Small intestine (tissue), 7 donors: ENCODE measurements around the gene WDR91. TPM values are rescaled to one million over a fixed set of nuclear protein-coding genes. Genes with fewer than 3 reads are reported as not detected.

ENCODE experiments used
- DNase-seq, 2 donors: peaks; one replicate each; pipeline versions ENCODE4 v3.0.0 to v3.0.0-alpha.2; 2013
- FAIRE-seq: peaks from 2 replicates; lab custom pipeline; 2012; peaks lifted over from hg19 to GRCh38; lab: Jason Lieb, UNC
- H3K27ac ChIP-seq, 3 donors: one replicate each; pipeline ENCODE4 v1.5.1; 2013; ENCODE audit warnings: low read length in 2 of 3, mild to moderate bottlenecking in 2 of 3, control low read depth in 1 of 3, inconsistent platforms in 1 of 3, low read depth in 1 of 3, moderate library complexity in 1 of 3
- H3K27me3 ChIP-seq, 3 donors: one replicate each; pipeline ENCODE4 v1.6.1; 2013; ENCODE audit warnings: low read length in 3 of 3, inconsistent platforms in 1 of 3; ENCODE audit not compliant: control insufficient read depth in 3 of 3, insufficient read depth in 3 of 3
- H3K36me3 ChIP-seq, 3 donors: one replicate each; pipeline ENCODE4 v1.6.1; 2013; ENCODE audit warnings: low read length in 3 of 3, inconsistent platforms in 1 of 3, low read depth in 1 of 3, mild to moderate bottlenecking in 1 of 3, moderate library complexity in 1 of 3; ENCODE audit not compliant: control insufficient read depth in 3 of 3, insufficient read depth in 2 of 3
- H3K4me1 ChIP-seq, 3 donors: one replicate each; pipeline ENCODE4 v1.6.1; 2013; ENCODE audit warnings: low read length in 2 of 3, inconsistent platforms in 1 of 3, low read depth in 1 of 3, mild to moderate bottlenecking in 1 of 3, moderate library complexity in 1 of 3; ENCODE audit not compliant: control insufficient read depth in 3 of 3, insufficient read depth in 2 of 3
- H3K4me3 ChIP-seq, 3 donors: one replicate each; pipeline ENCODE4 v1.5.1; 2013; ENCODE audit warnings: low read length in 3 of 3, control low read depth in 1 of 3, inconsistent platforms in 1 of 3, low read depth in 1 of 3, mild to moderate bottlenecking in 1 of 3, moderate library complexity in 1 of 3
- H3K9me3 ChIP-seq, 2 donors: one replicate each; pipeline ENCODE4 v1.6.1; 2013; ENCODE audit warnings: low read depth in 1 of 2, low read length in 1 of 2; ENCODE audit not compliant: control insufficient read depth in 2 of 2, insufficient read depth in 1 of 2
- WGBS, 3 donors: extraction: QIAGEN DNeasy Blood & Tissue Kit; methylation state at CpG; one replicate each; pipeline ENCODE4 v1.1.7; 2013; 5-methylcytosine and 5-hydroxymethylcytosine counted together
- polyA plus RNA-seq, 4 donors: library from polyadenylated mRNA; stranded (reverse) in 3 of 4; unstranded in 1 of 4; fragments of 200-250 nt in 3 of 4; fragments of 120-200 nt in 1 of 4; gene quantifications; one replicate each; pipeline versions ENCODE4 v1.2.1 to v1.2.3, GENCODE V29; 2013
- donor health status: healthy with polysubstance abuse.
- donor health status: control.
- donor health status: control.
- donor health status: Bipolar disorder and iron deficiency.
- donor health status: healthy.

Gene WDR91
- polyA plus RNA-seq, 4 donors, result 2.7 to 5.8 (median 4.5) TPM

- Histone ChIP-seq H3K36me3 (peaks cover 0 to 17% (median 0%) of the 10 kb centered on the region in 3 donors), H3K27ac (no peak overlapping the region), H3K4me3 (no peak overlapping the region), H3K4me1 (peaks cover 4 to 14% (median 7%) of the 10 kb centered on the region in 3 donors), H3K27me3 (no peaks in the 10 kb centered on the region), H3K9me3 (peaks cover 0 to 30% of the 10 kb centered on the region in 2 donors)
- 90 to 96% (median 91%) methylated on average over 1 of the region's 1 CpG for WGBS, 3 donors
- DNase-seq (no peak), FAIRE-seq (no peak)
These were observed 55.0 kb downstream of the WDR91 start for GRCh38 chr7:135156290-135156689.

DNA sequence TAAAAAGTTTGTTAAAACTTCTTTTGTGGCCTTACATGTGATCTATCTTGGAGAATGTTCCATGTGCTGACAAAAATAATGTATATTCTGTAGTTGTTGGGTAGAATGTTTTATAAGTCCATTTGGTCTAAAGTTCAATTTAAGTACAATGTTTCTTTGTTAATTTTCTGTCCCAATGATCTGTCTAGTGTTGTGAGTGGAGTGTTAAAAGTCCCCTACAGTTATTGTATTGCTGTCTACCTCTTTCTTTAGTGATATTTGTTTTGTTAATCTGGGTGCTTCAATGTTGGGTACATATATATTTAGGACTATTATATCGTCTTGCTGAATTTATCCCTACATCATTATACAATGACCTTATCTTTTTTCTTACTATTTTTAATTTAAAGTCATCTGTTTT lies 56.6 kb downstream of the WDR91 start:
- FAIRE-seq, result no peak
- WGBS, 3 donors, result 51 to 93% (median 63%) methylated on average over 1 of the region's 1 CpG

GRCh38 chr7:135152442-135152841 lies 58.9 kb downstream of the WDR91 start:
- H3K27ac ChIP-seq, result no peak overlapping the region
- H3K36me3 ChIP-seq, result peaks cover 0 to 6% (median 0%) of the 10 kb centered on the region in 3 donors
- H3K4me3 ChIP-seq, result no peak overlapping the region
- FAIRE-seq (no peak), DNase-seq (no peak)
- H3K4me1 ChIP-seq, result peaks cover 3 to 6% (median 5%) of the 10 kb centered on the region in 3 donors
- no peaks in the 10 kb centered on the region for H3K27me3 ChIP-seq
- WGBS, 3 donors, result 60 to 99% (median 97%) methylated on average over 1 of the region's 1 CpG
- H3K9me3 ChIP-seq, result peaks cover 0 to 16% of the 10 kb centered on the region in 2 donors

More for the DNA sequence above, 56.6 kb downstream of the WDR91 start:
- peaks cover 0 to 30% of the 10 kb centered on the region in 2 donors for H3K9me3 ChIP-seq
- peaks cover 0 to 12% (median 3%) of the 10 kb centered on the region in 3 donors for H3K4me1 ChIP-seq
- DNase-seq, result no peak
- H3K27ac ChIP-seq, result no peak overlapping the region
- no peak overlapping the region for H3K4me3 ChIP-seq
- peaks cover 0 to 21% (median 0%) of the 10 kb centered on the region in 3 donors for H3K36me3 ChIP-seq
- no peaks in the 10 kb centered on the region for H3K27me3 ChIP-seq

DNA sequence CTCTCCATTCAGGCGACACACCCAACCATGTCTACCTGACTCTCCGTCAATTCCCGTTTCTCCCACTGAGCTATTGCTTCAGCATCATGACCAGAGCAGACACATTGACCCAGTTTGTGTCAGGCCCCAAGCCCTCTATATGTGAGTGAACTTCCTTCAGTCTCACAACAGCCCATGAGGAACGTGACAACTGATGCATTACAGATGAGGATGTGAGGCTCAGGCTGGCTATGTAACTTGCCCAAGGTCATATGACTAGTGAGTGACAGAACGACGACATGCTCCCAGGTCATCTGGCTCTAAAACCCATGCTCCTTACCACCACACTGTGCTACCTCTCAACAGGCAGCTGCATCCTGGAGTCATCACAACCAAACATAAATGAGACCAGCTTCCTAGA lies 59.8 kb downstream of the WDR91 start:
- Histone ChIP-seq H3K27me3 (no peaks in the 10 kb centered on the region), H3K4me3 (no peak overlapping the region), H3K36me3 (peaks cover 0 to 3% (median 0%) of the 10 kb centered on the region in 3 donors), H3K4me1 (peaks cover 6 to 11% (median 6%) of the 10 kb centered on the region in 3 donors), H3K9me3 (peaks cover 0 to 9% of the 10 kb centered on the region in 2 donors), H3K27ac (peak overlapping the region in 1 of 3 donors; percentile 55)
- DNase-seq, result no peak
- FAIRE-seq, result no peak
- 72 to 80% (median 80%) methylated on average over 6 of the region's 6 CpGs for WGBS, 3 donors

DNA sequence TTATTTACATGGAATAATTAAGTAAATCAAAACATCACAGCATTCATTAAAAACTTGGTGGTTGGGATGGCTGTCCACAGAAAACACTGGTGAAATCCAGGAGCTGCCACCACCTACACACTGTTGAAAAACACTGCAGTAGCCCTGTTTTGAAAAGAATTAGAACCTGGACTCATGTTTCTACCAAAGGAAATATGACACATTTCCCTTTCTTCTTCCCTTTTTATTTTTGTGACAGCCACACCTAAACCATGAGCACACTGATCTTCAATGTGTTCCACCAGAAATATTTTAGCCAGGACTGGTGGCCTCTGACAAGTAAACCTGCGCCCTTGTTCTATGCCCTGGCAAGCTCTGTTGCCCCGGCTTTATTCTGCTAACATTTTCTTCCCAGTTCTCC lies 60.2 kb downstream of the WDR91 start:
- no peaks in the 10 kb centered on the region for H3K27me3 ChIP-seq
- H3K36me3 ChIP-seq, result peaks cover 0 to 3% (median 0%) of the 10 kb centered on the region in 3 donors
- no peak overlapping the region for H3K4me3 ChIP-seq
- H3K4me1 ChIP-seq, result peaks cover 6 to 11% (median 6%) of the 10 kb centered on the region in 3 donors
- H3K27ac ChIP-seq, result peak overlapping the region in 1 of 3 donors; percentile 55
- 87 to 96% (median 87%) methylated on average over 2 of the region's 2 CpGs for WGBS, 3 donors
- FAIRE-seq, result no peak
- DNase-seq, result no peak
- H3K9me3 ChIP-seq, result peaks cover 0 to 7% of the 10 kb centered on the region in 2 donors

DNA sequence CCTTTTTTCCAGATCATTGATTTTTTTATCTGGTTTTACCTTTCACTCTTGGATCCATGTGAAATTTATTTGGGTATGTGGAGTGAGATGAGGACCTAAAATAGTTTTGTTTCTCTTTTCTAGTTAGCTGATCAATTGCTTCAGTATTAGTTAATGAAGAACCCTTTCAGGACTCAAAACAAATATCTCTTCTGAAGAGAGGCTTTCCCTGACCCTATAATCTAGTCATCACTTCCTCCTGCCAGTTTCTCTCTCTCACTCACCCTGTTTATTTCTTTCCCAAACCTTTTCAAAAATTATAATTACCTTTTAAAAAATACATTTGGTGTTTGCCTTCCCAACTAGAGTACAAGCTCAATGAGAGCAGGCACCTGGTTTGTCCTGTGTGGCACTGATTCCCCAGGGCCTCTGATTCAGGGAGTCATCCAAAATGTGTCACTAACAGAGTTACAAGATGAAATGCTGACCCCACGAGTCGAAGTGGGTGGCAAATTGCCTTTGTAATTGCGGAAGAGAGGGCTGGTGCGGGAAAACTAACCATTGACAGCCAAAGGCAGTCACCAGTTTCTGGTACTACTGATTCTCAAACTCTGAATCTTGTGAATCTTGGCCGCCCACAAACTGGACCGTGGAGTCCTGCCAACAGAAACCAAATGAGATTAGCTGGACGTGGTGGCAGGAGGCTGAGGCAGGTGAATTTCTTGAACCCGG lies 61.1 kb downstream of the WDR91 start:
- WGBS, 3 donors, result 71 to 77% (median 74%) methylated on average over 8 of the region's 8 CpGs
- Histone ChIP-seq H3K27me3 (no peaks in the 10 kb centered on the region), H3K9me3 (no peaks in the 10 kb centered on the region), H3K4me1 (peaks cover 6 to 11% (median 6%) of the 10 kb centered on the region in 3 donors), H3K27ac (peak overlapping the region in 1 of 3 donors; percentile 69), H3K36me3 (peaks cover 0 to 3% (median 0%) of the 10 kb centered on the region in 3 donors), H3K4me3 (peak overlapping the region in 1 of 3 donors; percentile 17)
- no peak for FAIRE-seq
- DNase-seq, result no peak

GRCh38 chr7:135147899-135148721 lies 63.2 kb downstream of the WDR91 start, which contains the start of gene TMEM140:
Gene TMEM140, plus strand, starts transcription at chr7:135148072. Its CDS starts 16,370 bp downstream, at chr7:135164442.
- FAIRE-seq, result no peak
- WGBS, 3 donors, result 1 to 3% (median 2%) methylated on average over 13 of the region's 13 CpGs

GRCh38 chr7:135147341-135147898 lies 63.9 kb downstream of the WDR91 start:
- FAIRE-seq (no peak), DNase-seq (peak in 1 of 2 donors; percentile 28)
- 10 to 15% (median 13%) methylated on average over 6 of the region's 6 CpGs for WGBS, 3 donors
- Histone ChIP-seq H3K36me3 (peaks cover 0 to 3% (median 0%) of the 10 kb centered on the region in 3 donors), H3K9me3 (no peaks in the 10 kb centered on the region), H3K4me3 (peak overlapping the region; percentile 17 to 59 (median 47)), H3K4me1 (peaks cover 6 to 11% (median 6%) of the 10 kb centered on the region in 3 donors), H3K27me3 (no peaks in the 10 kb centered on the region), H3K27ac (peak overlapping the region; percentile 87 to 93 (median 89))

More at GRCh38 chr7:135147899-135148721, 63.2 kb downstream of the WDR91 start, which contains the start of gene TMEM140:
- H3K9me3 ChIP-seq, result no peaks in the 10 kb centered on the region
- peak within 1 kb of the TSS; percentile 17 to 59 (median 47) for H3K4me3 ChIP-seq
- H3K27ac ChIP-seq, result peak within 1 kb of the TSS; percentile 87 to 93 (median 89)
- no peaks in the 10 kb centered on the region for H3K27me3 ChIP-seq
- peaks cover 6 to 11% (median 6%) of the 10 kb centered on the region in 3 donors for H3K4me1 ChIP-seq
- DNase-seq, result peak; percentile 93 to 94
- H3K36me3 ChIP-seq, result peaks cover 0 to 3% (median 0%) of the 10 kb centered on the region in 3 donors
